GM23338 (cell line): ENCODE measurements around the gene CNTRL. TPM values are rescaled to one million over a fixed set of nuclear protein-coding genes. Genes with fewer than 3 reads are reported as not detected.

Experiments used
- ATAC-seq: fragments of 200-7000 bp; cut with Tn5 transposase; 3 replicates; pipeline ENCODE4 v1.9.1; 2020
- DNase-seq: peaks from one replicate; pipeline ENCODE4 v3.0.0-alpha.2; 2015; ENCODE audit warnings: low spot score
- H2AFZ ChIP-seq: fragments of 200-600 bp; sonication (generic); 2 replicates; pipeline ENCODE4 v1.8.0; 2016; ENCODE audit warnings: antibody characterized with exemption, mild to moderate bottlenecking, moderate library complexity
- H3F3A ChIP-seq: fragments of 200-600 bp; sonication (generic); replicated peaks from 2 replicates; pipeline ENCODE4 v1.8.0; 2017; ENCODE audit warnings: antibody characterized with exemption, mixed run types, low read depth
- H3K27ac ChIP-seq: fragments of 200-600 bp; sonication (generic); 2 replicates; pipeline ENCODE4 v1.6.1; 2016; ENCODE audit warnings: low read depth
- H3K27me3 ChIP-seq: fragments of 200-600 bp; sonication (generic); 2 replicates; pipeline ENCODE4 v1.8.0; 2016; ENCODE audit warnings: mild to moderate bottlenecking, mixed run types, moderate library complexity; ENCODE audit not compliant: insufficient read depth
- H3K36me3 ChIP-seq: fragments of 200-600 bp; sonication (generic); 2 replicates; pipeline ENCODE4 v1.8.0; 2016; ENCODE audit warnings: mild to moderate bottlenecking; ENCODE audit not compliant: insufficient read depth
- H3K4me1 ChIP-seq: fragments of 200-600 bp; sonication (generic); 2 replicates; pipeline ENCODE4 v1.8.0; 2016; ENCODE audit warnings: mild to moderate bottlenecking, moderate library complexity; ENCODE audit not compliant: insufficient read depth
- H3K4me2 ChIP-seq: fragments of 200-600 bp; sonication (generic); 2 replicates; pipeline ENCODE4 v1.7.1; 2017; ENCODE audit warnings: mixed run types
- H3K4me3 ChIP-seq: fragments of 200-600 bp; sonication (generic); 2 replicates; pipeline ENCODE4 v1.6.1; 2016; ENCODE audit warnings: mixed run types
- H3K79me2 ChIP-seq: fragments of 200-600 bp; sonication (generic); replicated peaks from 2 replicates; pipeline ENCODE4 v1.8.0; 2017; ENCODE audit warnings: mild to moderate bottlenecking; ENCODE audit not compliant: insufficient read depth
- H3K9me2 ChIP-seq: fragments of 200-600 bp; sonication (generic); 2 replicates; pipeline ENCODE4 v1.8.0; 2017; ENCODE audit not compliant: insufficient read depth
- H4K20me1 ChIP-seq: fragments of 200-600 bp; sonication (generic); replicated peaks from 2 replicates; pipeline ENCODE4 v1.8.0; 2017; ENCODE audit warnings: mild to moderate bottlenecking; ENCODE audit not compliant: insufficient read depth
- H3K27ac Mint-ChIP-seq: 2 replicates; pipeline ENCODE4 v1.8.0; 2020; ENCODE audit warnings: inconsistent platforms, mild to moderate bottlenecking, moderate library complexity, mixed read lengths
- H3K27me3 Mint-ChIP-seq: 3 replicates; pipeline ENCODE4 v1.8.0; 2022; ENCODE audit warnings: low read depth, mild to moderate bottlenecking, moderate library complexity, mixed read lengths, inconsistent platforms; ENCODE audit not compliant: insufficient read depth, poor library complexity
- H3K36me3 Mint-ChIP-seq: 3 replicates; pipeline ENCODE4 v1.8.0; 2021; ENCODE audit warnings: low read depth, mild to moderate bottlenecking, inconsistent platforms, moderate library complexity, mixed read lengths
- H3K4me1 Mint-ChIP-seq: 3 replicates; pipeline ENCODE4 v1.8.0; 2020; ENCODE audit warnings: mild to moderate bottlenecking, inconsistent platforms, mixed read lengths
- H3K4me3 Mint-ChIP-seq: 3 replicates; pipeline ENCODE4 v1.8.0; 2021; ENCODE audit warnings: moderate library complexity, mild to moderate bottlenecking, inconsistent platforms, mixed read lengths
- H3K9me3 Mint-ChIP-seq: 3 replicates; pipeline ENCODE4 v1.8.0; 2020; ENCODE audit warnings: moderate library complexity, mild to moderate bottlenecking, inconsistent platforms, mixed read lengths
- EZH2 ChIP-seq: fragments of 200-600 bp; sonication (generic); IDR thresholded peaks from one replicate; pipeline ENCODE4 v1.8.0; 2017; ENCODE audit warnings: antibody characterized with exemption, mild to moderate bottlenecking, low read depth; ENCODE audit not compliant: unreplicated experiment
- JUNB ChIP-seq: IDR thresholded peaks from one replicate; pipeline ENCODE4 v1.6.1; 2016; ENCODE audit warnings: antibody characterized with exemption; ENCODE audit not compliant: unreplicated experiment
- REST ChIP-seq: IDR thresholded peaks from one replicate; pipeline ENCODE4 v1.6.1; 2018; ENCODE audit warnings: antibody characterized with exemption; ENCODE audit not compliant: unreplicated experiment
- polyA plus RNA-seq: library from polyadenylated mRNA; unstranded; fragments of >200 nt; fragmentation: Nextera tagmentation; extraction: Ambion mirVana; gene quantifications from 2 replicates; pipeline ENCODE4 v1.2.1, GENCODE V29; 2016
- total RNA-seq: library from RNA; depleted of rRNA; stranded (reverse); fragments of >200 nt; shearing (Covaris generic); gene quantifications from 2 replicates; pipeline ENCODE4 v1.2.3, GENCODE V29; 2014
- TF ChIP-seq, protein P1 (sequence below): IDR thresholded peaks from 2 replicates; pipeline ENCODE4 v1.6.1; 2016; ENCODE audit warnings: antibody characterized with exemption
- TF ChIP-seq, protein P2 (sequence below), 2 experiments: fragments of 200-600 bp in 1 of 2; sonication (generic) in 1 of 2; conservative IDR thresholded peaks; 2 replicates each; pipeline versions ENCODE4 v1.5.1 to v1.6.1; 2016 to 2017; ENCODE audit warnings: antibody characterized with exemption in 2 of 2, low read depth in 2 of 2, mild to moderate bottlenecking in 2 of 2, moderate library complexity in 1 of 2

CNTRL gene
- total and polyA plus RNA-seq, 2 experiments from 2014 or later = 9.2 to 11.7 TPM

DNA sequence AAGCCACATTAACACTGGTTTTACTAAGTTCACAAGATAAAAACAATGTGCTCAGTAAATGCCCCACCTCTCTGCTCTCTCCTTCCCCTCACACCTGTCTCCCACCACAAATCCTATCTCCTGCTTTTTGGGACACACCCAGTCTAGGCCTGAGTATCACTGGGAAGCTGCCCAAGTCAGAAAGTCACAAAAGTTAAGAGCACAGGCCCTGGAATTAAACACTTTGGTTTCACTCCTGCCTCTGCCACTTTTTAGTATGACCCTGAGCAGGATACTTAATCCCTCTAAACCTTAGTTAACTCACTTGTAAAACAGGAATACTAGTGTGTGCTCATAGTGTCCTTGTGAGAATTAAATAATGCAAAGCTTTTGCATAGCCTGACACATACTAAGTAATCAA, 36.0 kb upstream of the CNTRL start:
- Histone ChIP-seq H3K36me3 (no peaks in the 10 kb centered on the region), H4K20me1 (no peaks in the 10 kb centered on the region), H3K4me2 (no peak overlapping the region), H3F3A (no peaks in the 10 kb centered on the region), H3K4me1 (no peaks in the 10 kb centered on the region), H3K27ac (no peak overlapping the region), H3K79me2 (no peaks in the 10 kb centered on the region), H3K9me2 (no peaks in the 10 kb centered on the region), H3K4me3 (no peak overlapping the region), H2AFZ (no peak overlapping the region), H3K27me3 (no peaks in the 10 kb centered on the region)
- DNase-seq (no peak), ATAC-seq (no peak)
- Mint-ChIP-seq H3K4me3 (no peak overlapping the region), H3K27ac (no peak overlapping the region), H3K27me3 (peaks cover 3% of the 10 kb centered on the region), H3K4me1 (no peaks in the 10 kb centered on the region), H3K36me3 (no peaks in the 10 kb centered on the region), H3K9me3 (no peaks in the 10 kb centered on the region)
- TF ChIP-seq, protein P1, sequence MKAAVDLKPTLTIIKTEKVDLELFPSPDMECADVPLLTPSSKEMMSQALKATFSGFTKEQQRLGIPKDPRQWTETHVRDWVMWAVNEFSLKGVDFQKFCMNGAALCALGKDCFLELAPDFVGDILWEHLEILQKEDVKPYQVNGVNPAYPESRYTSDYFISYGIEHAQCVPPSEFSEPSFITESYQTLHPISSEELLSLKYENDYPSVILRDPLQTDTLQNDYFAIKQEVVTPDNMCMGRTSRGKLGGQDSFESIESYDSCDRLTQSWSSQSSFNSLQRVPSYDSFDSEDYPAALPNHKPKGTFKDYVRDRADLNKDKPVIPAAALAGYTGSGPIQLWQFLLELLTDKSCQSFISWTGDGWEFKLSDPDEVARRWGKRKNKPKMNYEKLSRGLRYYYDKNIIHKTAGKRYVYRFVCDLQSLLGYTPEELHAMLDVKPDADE = no peak
- no peak for TF ChIP-seq JUNB
- TF ChIP-seq REST = no peak

- no peak overlapping the region for H3K4me3 ChIP-seq
- H3K27ac Mint-ChIP-seq = no peak overlapping the region
- TF ChIP-seq, protein P1 = no peak
- TF ChIP-seq REST (no peak), JUNB (no peak), EZH2 (no peak)
- TF ChIP-seq, protein P2, sequence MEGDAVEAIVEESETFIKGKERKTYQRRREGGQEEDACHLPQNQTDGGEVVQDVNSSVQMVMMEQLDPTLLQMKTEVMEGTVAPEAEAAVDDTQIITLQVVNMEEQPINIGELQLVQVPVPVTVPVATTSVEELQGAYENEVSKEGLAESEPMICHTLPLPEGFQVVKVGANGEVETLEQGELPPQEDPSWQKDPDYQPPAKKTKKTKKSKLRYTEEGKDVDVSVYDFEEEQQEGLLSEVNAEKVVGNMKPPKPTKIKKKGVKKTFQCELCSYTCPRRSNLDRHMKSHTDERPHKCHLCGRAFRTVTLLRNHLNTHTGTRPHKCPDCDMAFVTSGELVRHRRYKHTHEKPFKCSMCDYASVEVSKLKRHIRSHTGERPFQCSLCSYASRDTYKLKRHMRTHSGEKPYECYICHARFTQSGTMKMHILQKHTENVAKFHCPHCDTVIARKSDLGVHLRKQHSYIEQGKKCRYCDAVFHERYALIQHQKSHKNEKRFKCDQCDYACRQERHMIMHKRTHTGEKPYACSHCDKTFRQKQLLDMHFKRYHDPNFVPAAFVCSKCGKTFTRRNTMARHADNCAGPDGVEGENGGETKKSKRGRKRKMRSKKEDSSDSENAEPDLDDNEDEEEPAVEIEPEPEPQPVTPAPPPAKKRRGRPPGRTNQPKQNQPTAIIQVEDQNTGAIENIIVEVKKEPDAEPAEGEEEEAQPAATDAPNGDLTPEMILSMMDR (conservative IDR thresholded peaks at IDR 0.05; ENCODE audit: low read depth in 2 of 2) = no peak
- H3K4me2 ChIP-seq = no peak overlapping the region
- no peaks in the 10 kb centered on the region for H3K27me3 ChIP-seq
- no peaks in the 10 kb centered on the region for H3K36me3 Mint-ChIP-seq
- H3K9me3 Mint-ChIP-seq = no peaks in the 10 kb centered on the region
- no peaks in the 10 kb centered on the region for H3K27me3 Mint-ChIP-seq
- H3K4me1 Mint-ChIP-seq = peaks cover 8% of the 10 kb centered on the region; the same call in 2 of the 3 replicates
- no peak overlapping the region for H3K4me3 Mint-ChIP-seq
- no peaks in the 10 kb centered on the region for H3K79me2 ChIP-seq
- H2AFZ ChIP-seq = no peak overlapping the region
- H3K27ac ChIP-seq = no peak overlapping the region
- H3K9me2 ChIP-seq = no peaks in the 10 kb centered on the region
- no peak for DNase-seq
- no peaks in the 10 kb centered on the region for H3F3A ChIP-seq
- no peaks in the 10 kb centered on the region; the same call in 1 of the 2 replicates for H3K4me1 ChIP-seq
- H3K36me3 ChIP-seq = no peaks in the 10 kb centered on the region
- H4K20me1 ChIP-seq = no peaks in the 10 kb centered on the region
- no peak for ATAC-seq
Measured at GRCh38 chr9:121048175-121048574, 26.6 kb upstream of the CNTRL start.
